CD14-positive monocyte (primary cell): ENCODE results near the gene MS4A13. TPM values are rescaled to one million over a fixed set of nuclear protein-coding genes. Genes with fewer than 3 reads are reported as not detected.

Source experiments
- DNase-seq, 3 donors: peaks; one replicate each; pipeline ENCODE4 v3.0.0-alpha.2; 2011 to 2022
- H2AFZ ChIP-seq: 2 replicates; pipeline ENCODE4 v1.6.0; 2012; ENCODE audit warnings: mild to moderate bottlenecking, low read depth, low read length, inconsistent platforms; ENCODE audit not compliant: insufficient read depth, poor library complexity, severe bottlenecking
- H3K27ac ChIP-seq, 2 donors: 1 replicate in 1 of 2; 2 replicates in 1 of 2; pipeline ENCODE4 v1.5.1; 2012 to 2013; ENCODE audit warnings: low read length in 2 of 2, control low read depth in 1 of 2, inconsistent platforms in 1 of 2, low read depth in 1 of 2, mild to moderate bottlenecking in 1 of 2
- H3K27me3 ChIP-seq, 2 donors: one replicate each; pipeline versions ENCODE4 v1.6.0 to v1.6.1; 2011 to 2013; ENCODE audit warnings: low read length in 2 of 2; ENCODE audit not compliant: control insufficient read depth in 2 of 2, insufficient read depth in 2 of 2
- H3K36me3 ChIP-seq, 2 donors: replicated peaks in 1 of 2; 1 replicate in 1 of 2; 2 replicates in 1 of 2; pipeline versions ENCODE4 v1.5.1 to v1.6.1; 2012 to 2013; ENCODE audit warnings: low read length in 2 of 2, control low read depth in 1 of 2, inconsistent platforms in 1 of 2, mild to moderate bottlenecking in 1 of 2; ENCODE audit not compliant: insufficient read depth in 2 of 2, control insufficient read depth in 1 of 2
- H3K4me1 ChIP-seq, 2 donors: 1 replicate in 1 of 2; 2 replicates in 1 of 2; pipeline versions ENCODE4 v1.5.1 to v1.6.1; 2012 to 2013; ENCODE audit warnings: low read length in 2 of 2, control low read depth in 1 of 2, inconsistent platforms in 1 of 2, mild to moderate bottlenecking in 1 of 2, moderate library complexity in 1 of 2; ENCODE audit not compliant: insufficient read depth in 2 of 2, control insufficient read depth in 1 of 2
- H3K4me2 ChIP-seq: replicated peaks from 2 replicates; pipeline ENCODE3; 2012; ENCODE audit warnings: low read length, moderate library complexity, mild to moderate bottlenecking; ENCODE audit not compliant: poor library complexity, severe bottlenecking; ENCODE audit errors: extremely low read depth
- H3K4me3 ChIP-seq, 3 experiments: fragments of 200-600 bp in 1 of 3; sonication (generic) in 1 of 3; replicated peaks in 1 of 3; 1 replicate in 2 of 3; 2 replicates in 1 of 3; pipeline ENCODE4 v1.5.1; 2011 to 2013; ENCODE audit warnings: low read length in 3 of 3, mild to moderate bottlenecking in 3 of 3, control low read depth in 2 of 3, low read depth in 2 of 3, inconsistent platforms in 1 of 3, moderate library complexity in 1 of 3
- H3K79me2 ChIP-seq: 2 replicates; pipeline ENCODE4 v1.6.0; 2012; ENCODE audit warnings: mild to moderate bottlenecking, control low read depth, inconsistent platforms, low read length, moderate library complexity; ENCODE audit not compliant: insufficient read depth
- H3K9ac ChIP-seq: 2 replicates; pipeline ENCODE4 v1.6.0; 2017; ENCODE audit warnings: low read length, mild to moderate bottlenecking; ENCODE audit not compliant: insufficient read depth, poor library complexity, severe bottlenecking
- H3K9me3 ChIP-seq, 2 donors: replicated peaks in 1 of 2; 1 replicate in 1 of 2; 2 replicates in 1 of 2; pipeline versions ENCODE4 v1.5.1 to v1.6.1; 2012 to 2013; ENCODE audit warnings: low read length in 2 of 2, control low read depth in 1 of 2; ENCODE audit not compliant: control insufficient read depth in 1 of 2, insufficient read depth in 1 of 2
- H4K20me1 ChIP-seq: 2 replicates; pipeline ENCODE4 v1.6.0; 2012; ENCODE audit warnings: mild to moderate bottlenecking, low read length, control low read depth, moderate library complexity; ENCODE audit not compliant: insufficient read depth
- H3K27ac Mint-ChIP-seq, 7 donors: one replicate each; pipeline ENCODE4 v1.8.0; 2020; ENCODE audit warnings: mild to moderate bottlenecking in 7 of 7, mixed read lengths in 7 of 7, moderate library complexity in 6 of 7, inconsistent platforms in 2 of 7
- H3K27me3 Mint-ChIP-seq, 3 donors: one replicate each; pipeline ENCODE4 v1.8.0; 2021 to 2022; ENCODE audit warnings: low read depth in 3 of 3, mild to moderate bottlenecking in 3 of 3, mixed read lengths in 3 of 3, moderate library complexity in 3 of 3, inconsistent platforms in 1 of 3
- H3K36me3 Mint-ChIP-seq, 2 donors: one replicate each; pipeline ENCODE4 v1.8.0; 2020; ENCODE audit warnings: mixed read lengths in 2 of 2, inconsistent platforms in 1 of 2, mild to moderate bottlenecking in 1 of 2
- H3K4me1 Mint-ChIP-seq: one replicate; pipeline ENCODE4 v1.8.0; 2020; ENCODE audit warnings: mild to moderate bottlenecking, mixed read lengths
- H3K4me3 Mint-ChIP-seq, 2 donors: one replicate each; pipeline ENCODE4 v1.8.0; 2020; ENCODE audit warnings: mild to moderate bottlenecking in 2 of 2, mixed read lengths in 2 of 2, moderate library complexity in 1 of 2
- H3K9me3 Mint-ChIP-seq, 7 donors: one replicate each; pipeline ENCODE4 v1.8.0; 2020 to 2022; ENCODE audit warnings: mixed read lengths in 7 of 7, mild to moderate bottlenecking in 6 of 7, moderate library complexity in 6 of 7, inconsistent platforms in 2 of 7
- WGBS: methylation state at CpG from one replicate; pipeline ENCODE4 v1.1.5; 2013; ENCODE audit warnings: missing lambda C conversion rate; ENCODE audit not compliant: insufficient coverage; 5-methylcytosine and 5-hydroxymethylcytosine counted together
- intact Hi-C, 2 donors: fragments of 100-400 bp; cut with micrococcal nuclease; formaldehyde crosslinking; loops; one replicate each; pipeline versions ENCODE4 v1.15.0 to v1.15.1; 2023
- polyA plus RNA-seq, 3 donors: library from polyadenylated mRNA; depleted of rRNA in 1 of 3; unstranded in 2 of 3; stranded (reverse) in 1 of 3; fragments of 300-500 nt in 2 of 3; fragments of >200 nt in 1 of 3; fragmentation: Illumina TruSeq in 2 of 3; gene quantifications; 1 replicate in 2 of 3; 2 replicates in 1 of 3; pipeline ENCODE4 v1.2.3, GENCODE V29; 2012 to 2021
- TF ChIP-seq, protein P1 (sequence below): fragments of 200-600 bp; IDR thresholded peaks from one replicate; pipeline ENCODE4 v1.8.0; 2022; ENCODE audit warnings: antibody characterized with exemption, mild to moderate bottlenecking

MS4A13 gene
- polyA plus RNA-seq, 3 donors: not detected

GRCh38 chr11:60469723-60470122 lies 45.5 kb upstream of the MS4A13 start:
- DNase-seq: no peak
- H4K20me1 ChIP-seq: no peaks in the 10 kb centered on the region
- Mint-ChIP-seq H3K4me3 (no peak overlapping the region), H3K27me3 (peaks cover 0 to 2% (median 0%) of the 10 kb centered on the region in 3 donors), H3K9me3 (peaks cover 0 to 4% (median 2%) of the 10 kb centered on the region in 7 donors), H3K36me3 (no peaks in the 10 kb centered on the region), H3K27ac (no peak overlapping the region), H3K4me1 (peaks cover 17% of the 10 kb centered on the region)
- H3K9me3 ChIP-seq: no peaks in the 10 kb centered on the region
- no peak overlapping the region for H3K4me3 ChIP-seq
- no peaks in the 10 kb centered on the region for H3K79me2 ChIP-seq
- peak overlapping the region; percentile 15 for H2AFZ ChIP-seq
- no peak overlapping the region for H3K27ac ChIP-seq
- intact Hi-C loops: no loop called here
- H3K9ac ChIP-seq: no peak overlapping the region
- no peaks in the 10 kb centered on the region for H3K27me3 ChIP-seq
- H3K4me1 ChIP-seq: peaks cover 12 to 17% of the 10 kb centered on the region in 2 donors
- no peak overlapping the region for H3K4me2 ChIP-seq
- no peaks in the 10 kb centered on the region for H3K36me3 ChIP-seq
- WGBS: no CpG with 5 or more reads among the region's 2 CpGs
- TF ChIP-seq, protein P1, sequence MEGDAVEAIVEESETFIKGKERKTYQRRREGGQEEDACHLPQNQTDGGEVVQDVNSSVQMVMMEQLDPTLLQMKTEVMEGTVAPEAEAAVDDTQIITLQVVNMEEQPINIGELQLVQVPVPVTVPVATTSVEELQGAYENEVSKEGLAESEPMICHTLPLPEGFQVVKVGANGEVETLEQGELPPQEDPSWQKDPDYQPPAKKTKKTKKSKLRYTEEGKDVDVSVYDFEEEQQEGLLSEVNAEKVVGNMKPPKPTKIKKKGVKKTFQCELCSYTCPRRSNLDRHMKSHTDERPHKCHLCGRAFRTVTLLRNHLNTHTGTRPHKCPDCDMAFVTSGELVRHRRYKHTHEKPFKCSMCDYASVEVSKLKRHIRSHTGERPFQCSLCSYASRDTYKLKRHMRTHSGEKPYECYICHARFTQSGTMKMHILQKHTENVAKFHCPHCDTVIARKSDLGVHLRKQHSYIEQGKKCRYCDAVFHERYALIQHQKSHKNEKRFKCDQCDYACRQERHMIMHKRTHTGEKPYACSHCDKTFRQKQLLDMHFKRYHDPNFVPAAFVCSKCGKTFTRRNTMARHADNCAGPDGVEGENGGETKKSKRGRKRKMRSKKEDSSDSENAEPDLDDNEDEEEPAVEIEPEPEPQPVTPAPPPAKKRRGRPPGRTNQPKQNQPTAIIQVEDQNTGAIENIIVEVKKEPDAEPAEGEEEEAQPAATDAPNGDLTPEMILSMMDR: no peak

DNA sequence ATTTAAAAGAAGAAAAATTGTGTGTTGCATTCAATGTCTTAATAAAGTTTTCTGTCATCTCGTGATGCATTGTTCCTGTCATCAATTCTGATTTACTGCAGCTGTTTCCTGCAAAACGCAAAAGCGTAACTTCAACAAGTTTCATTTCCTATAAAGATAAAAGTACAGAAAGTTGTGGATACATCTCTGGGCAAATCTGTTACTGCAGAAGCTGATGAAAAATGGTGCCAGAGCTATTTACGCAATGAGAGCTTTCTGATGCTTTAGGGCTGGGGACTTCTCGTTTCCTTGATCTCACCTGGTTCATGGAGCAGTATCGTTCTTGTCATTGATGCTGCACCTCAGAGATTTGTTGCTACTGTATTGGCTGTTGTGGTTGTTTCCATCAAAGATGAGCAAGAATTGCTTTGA lies 38.2 kb upstream of the MS4A13 start:
- Mint-ChIP-seq H3K9me3 (peaks cover 0 to 4% (median under 1%) of the 10 kb centered on the region in 7 donors), H3K27ac (peak overlapping the region in 4 of 7 donors; percentile 24 to 83 (median 68)), H3K4me3 (no peak overlapping the region), H3K4me1 (peaks cover 23% of the 10 kb centered on the region), H3K36me3 (peaks cover 0 to 2% of the 10 kb centered on the region in 2 donors), H3K27me3 (no peaks in the 10 kb centered on the region)
- peak overlapping the region in 1 of 3 experiments; percentile 22 for H3K4me3 ChIP-seq
- H3K9ac ChIP-seq: no peak overlapping the region
- no peaks in the 10 kb centered on the region for H3K27me3 ChIP-seq
- 0% methylated on average over 3 of the region's 6 CpGs for WGBS
- no peaks in the 10 kb centered on the region for H3K36me3 ChIP-seq
- no peaks in the 10 kb centered on the region for H3K79me2 ChIP-seq
- H4K20me1 ChIP-seq: no peaks in the 10 kb centered on the region
- H3K4me2 ChIP-seq: peak overlapping the region; percentile 0
- peak overlapping the region; percentile 14 for H2AFZ ChIP-seq
- H3K9me3 ChIP-seq: no peaks in the 10 kb centered on the region
- TF ChIP-seq, protein P1: no peak
- no peak overlapping the region for H3K27ac ChIP-seq
- H3K4me1 ChIP-seq: peaks cover 17 to 23% of the 10 kb centered on the region in 2 donors
- DNase-seq: peak; percentile 32 to 46 (median 44)
- intact Hi-C loops: no loop called here
